SJCRH30 (cell line): ENCODE measurements around the gene RNASE13. TPM values are rescaled to one million over a fixed set of nuclear protein-coding genes. Genes with fewer than 3 reads are reported as not detected.
"Not testable (repeated sequence)": the region's sequence is repeated elsewhere in the genome, so short reads cannot be mapped to it uniquely, and the experiment has no call there.

ENCODE experiments used
- DNase-seq, 2 experiments: peaks; one replicate each; pipeline ENCODE4 v3.0.0-alpha.2; 2015 to 2020
- H3K27ac ChIP-seq: fragments of 250-450 bp; sonication (Bioruptor Pico); 2 replicates; pipeline ENCODE4 v1.5.1; 2020; ENCODE audit warnings: mild to moderate bottlenecking, moderate library complexity
- H3K27me3 ChIP-seq: fragments of 250-450 bp; sonication (Bioruptor Pico); 2 replicates; pipeline ENCODE4 v1.5.1; 2020; ENCODE audit warnings: mild to moderate bottlenecking, moderate library complexity
- H3K36me3 ChIP-seq: fragments of 250-450 bp; sonication (Bioruptor Pico); 2 replicates; pipeline ENCODE4 v1.5.1; 2020; ENCODE audit warnings: mild to moderate bottlenecking, moderate library complexity
- H3K4me1 ChIP-seq: fragments of 250-450 bp; sonication (Bioruptor Pico); 2 replicates; pipeline ENCODE4 v1.5.1; 2020; ENCODE audit warnings: mild to moderate bottlenecking, moderate library complexity
- H3K4me3 ChIP-seq: fragments of 250-450 bp; sonication (Bioruptor Pico); 2 replicates; pipeline ENCODE4 v1.5.1; 2020; ENCODE audit warnings: mild to moderate bottlenecking, moderate library complexity
- H3K9me3 ChIP-seq: fragments of 250-450 bp; sonication (Bioruptor Pico); replicated peaks from 2 replicates; pipeline ENCODE4 v1.5.1; 2020; ENCODE audit warnings: mild to moderate bottlenecking, moderate library complexity
- total RNA-seq: library from RNA; depleted of rRNA; stranded (reverse); fragments of >200 nt; shearing (Covaris generic); gene quantifications from 2 replicates; pipeline ENCODE4 v1.2.3, GENCODE V29; 2014; rRNA removed

Gene RNASE13
- total RNA-seq, 1 experiment from 2014 or later, result not detected

GRCh38 chr14:20985650-20986049 lies 49.0 kb downstream of the RNASE13 start:
- H3K4me1 ChIP-seq, H3K4me3 ChIP-seq, DNase-seq, H3K27ac ChIP-seq, H3K9me3 ChIP-seq, H3K27me3 ChIP-seq, H3K36me3 ChIP-seq: not testable (repeated sequence)

Other genes starting within 250 kb of the RNASE13 start
- gene RNASE1, start 232.0 kb downstream of the RNASE13 start, total RNA-seq, result not detected in 2 replicates
- gene RNASE3, start 143.4 kb downstream of the RNASE13 start, total RNA-seq, result not detected in 2 replicates
- gene RNASE2, start 79.3 kb downstream of the RNASE13 start, total RNA-seq, result not detected in 2 replicates
- gene METTL17, start 44.8 kb downstream of the RNASE13 start, total RNA-seq, result 49.6 and 70.4 TPM in 2 replicates
- gene SLC39A2, start 35.5 kb downstream of the RNASE13 start, total RNA-seq, result 0.06 TPM in 1 of 2 replicates, not detected in the other
- gene NDRG2, start 9.7 kb downstream of the RNASE13 start, total RNA-seq, result 4.9 and 5.8 TPM in 2 replicates
- not detected in 2 replicates for gene TPPP2, start 4.6 kb downstream of the RNASE13 start, total RNA-seq
- not detected in 2 replicates for gene RNASE7, start 7.6 kb upstream of the RNASE13 start, total RNA-seq
- not detected in 2 replicates for gene RNASE8, start 23.0 kb upstream of the RNASE13 start, total RNA-seq
- 28.3 and 29.3 TPM in 2 replicates for gene ARHGEF40, start 35.5 kb upstream of the RNASE13 start, total RNA-seq
- 2.6 and 5.9 TPM in 2 replicates for gene ZNF219, start 63.8 kb upstream of the RNASE13 start, total RNA-seq
- gene TMEM253, start 66.3 kb upstream of the RNASE13 start, total RNA-seq, result not detected in 2 replicates
- 0.03 TPM in 1 of 2 replicates, not detected in the other for gene OR5AU1, start 121.3 kb upstream of the RNASE13 start, total RNA-seq
- gene HNRNPC, start 234.6 kb upstream of the RNASE13 start, total RNA-seq, result 1,205 and 1,219 TPM in 2 replicates
- not detected in 2 replicates for gene RPGRIP1, start 245.3 kb upstream of the RNASE13 start, total RNA-seq